HG02943 (cell line): ENCODE data around the gene NOSIP.

Source experiments
- ATAC-seq: cut with Tn5 transposase; IDR thresholded peaks from one replicate; pipeline ENCODE4 v1.9.1; 2021; ENCODE audit warnings: mild to moderate bottlenecking, low read depth, moderate library complexity; ENCODE audit not compliant: unreplicated experiment

The NOSIP gene

DNA sequence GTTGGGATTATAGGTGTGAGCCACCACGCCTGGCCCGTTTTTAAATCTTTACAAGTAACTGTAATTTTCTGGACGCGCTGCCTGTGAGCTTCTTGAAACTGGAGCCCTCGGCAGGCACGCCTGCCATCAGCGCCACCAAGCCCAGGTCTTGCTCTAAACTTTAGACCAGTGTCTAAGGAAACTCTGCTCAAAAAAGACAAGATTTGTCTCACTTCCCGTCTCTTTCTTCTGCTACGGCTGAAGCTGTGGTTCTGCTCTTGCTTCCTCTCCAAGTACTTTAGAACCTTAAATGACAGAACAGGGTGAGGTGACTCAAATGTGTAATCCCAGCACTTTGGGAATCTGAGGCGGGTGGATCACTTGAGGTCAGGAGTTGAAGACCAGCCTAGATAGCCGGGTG, 27.6 kb downstream of the NOSIP start:
- ATAC-seq, result no peak

DNA sequence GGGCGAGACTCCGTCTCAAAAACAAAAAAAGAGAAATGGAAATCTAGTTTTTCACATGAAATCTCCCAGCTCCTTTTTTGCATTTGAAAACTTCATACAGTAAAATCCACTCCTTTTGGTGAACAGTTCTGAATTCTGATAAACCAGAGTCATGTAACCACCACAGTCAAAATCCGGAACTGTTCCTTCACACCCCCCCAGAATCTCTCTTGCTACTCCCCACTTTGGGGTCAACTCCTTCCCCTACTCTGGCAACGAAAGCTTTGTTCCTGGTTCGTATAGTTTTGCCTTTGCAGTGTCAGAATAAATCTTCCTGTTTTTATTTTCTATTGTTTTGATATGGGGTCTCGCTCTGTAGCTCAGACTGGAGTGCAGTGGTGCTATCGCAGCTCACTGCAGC, 28.8 kb downstream of the NOSIP start:
- ATAC-seq, result no peak

DNA sequence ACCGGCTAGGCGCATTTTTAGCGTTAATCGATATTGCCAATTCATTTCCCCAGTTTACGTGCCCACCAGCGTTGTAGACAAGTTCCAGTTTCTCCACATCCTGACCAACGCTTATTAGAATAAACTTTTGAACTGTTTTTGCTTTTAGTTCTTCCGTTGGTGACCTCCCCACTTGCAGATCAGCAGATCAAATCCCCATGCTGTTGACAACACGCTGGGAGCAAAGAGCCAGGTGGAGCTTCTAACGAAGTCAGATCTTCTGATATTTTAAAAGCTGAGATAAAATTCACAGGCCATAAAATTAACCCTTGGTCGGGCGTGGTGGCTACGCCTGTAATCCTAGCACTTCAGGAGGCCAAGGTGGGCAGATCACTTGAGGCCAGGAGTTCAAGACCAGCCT, 31.3 kb downstream of the NOSIP start:
- no peak for ATAC-seq

DNA sequence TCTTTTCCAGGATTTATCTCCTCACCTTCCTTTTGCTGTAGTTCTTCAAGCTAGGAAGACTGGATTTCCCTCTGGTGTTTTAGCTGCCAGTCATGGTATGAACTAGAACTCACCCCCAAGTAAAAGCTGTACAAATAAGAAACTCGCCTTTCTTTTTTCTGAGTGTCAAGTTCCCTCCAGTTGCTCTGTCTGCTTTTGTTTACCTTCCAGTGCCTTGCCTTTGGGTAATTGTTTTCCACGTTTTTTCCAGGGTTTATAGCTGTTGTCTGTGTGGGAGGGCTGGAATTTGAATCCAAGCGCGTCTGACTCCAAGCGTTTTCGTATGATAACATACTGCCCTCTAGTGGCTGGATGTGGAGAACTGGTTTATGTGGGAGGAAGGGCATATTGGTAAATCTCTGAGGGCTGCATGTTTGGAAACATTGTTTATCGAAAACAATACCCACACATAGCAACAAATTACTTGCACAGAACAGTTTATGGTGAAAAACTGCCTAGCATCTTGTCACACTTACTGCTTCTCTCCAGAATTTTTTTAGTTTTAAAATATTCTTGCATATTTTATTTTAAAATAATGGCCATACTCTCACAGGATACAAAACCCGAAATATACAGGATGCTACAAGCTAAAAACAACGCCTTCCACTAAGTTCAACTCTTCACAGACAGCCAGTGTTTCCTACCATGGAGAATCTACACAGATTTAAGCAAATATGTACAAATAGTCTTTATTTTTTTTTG, 33.4 kb downstream of the NOSIP start:
- no peak for ATAC-seq

DNA sequence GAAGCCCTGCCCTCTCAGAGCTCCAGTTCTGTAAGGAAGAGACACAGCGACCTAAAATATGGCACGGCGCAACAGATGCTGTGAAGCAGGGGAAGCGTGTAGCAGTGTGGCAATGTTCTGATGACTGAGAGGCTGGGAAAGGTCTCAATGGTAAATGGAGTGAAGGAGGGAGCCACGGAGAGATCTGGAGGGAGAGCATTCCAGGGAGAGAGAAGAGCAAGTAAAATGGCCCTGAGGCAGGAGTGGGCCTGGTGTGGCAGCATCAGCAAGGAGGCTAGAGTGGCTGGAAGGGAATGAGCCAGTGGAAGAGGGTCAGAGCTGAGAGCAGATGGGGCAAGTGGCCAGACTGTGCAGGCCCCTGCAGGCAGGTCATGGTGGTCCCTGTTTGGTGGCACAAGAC, 36.2 kb downstream of the NOSIP start:
- no peak for ATAC-seq

DNA sequence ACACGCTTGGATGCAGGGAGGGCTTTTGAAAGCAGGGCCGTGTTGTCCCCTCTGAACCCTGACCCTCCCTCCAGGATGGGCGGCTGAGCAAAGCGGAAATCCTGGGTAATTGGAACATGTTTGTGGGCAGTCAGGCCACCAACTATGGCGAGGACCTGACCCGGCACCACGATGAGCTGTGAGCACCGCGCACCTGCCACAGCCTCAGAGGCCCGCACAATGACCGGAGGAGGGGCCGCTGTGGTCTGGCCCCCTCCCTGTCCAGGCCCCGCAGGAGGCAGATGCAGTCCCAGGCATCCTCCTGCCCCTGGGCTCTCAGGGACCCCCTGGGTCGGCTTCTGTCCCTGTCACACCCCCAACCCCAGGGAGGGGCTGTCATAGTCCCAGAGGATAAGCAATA, 37.3 kb downstream of the NOSIP start:
- ATAC-seq, result no peak

DNA sequence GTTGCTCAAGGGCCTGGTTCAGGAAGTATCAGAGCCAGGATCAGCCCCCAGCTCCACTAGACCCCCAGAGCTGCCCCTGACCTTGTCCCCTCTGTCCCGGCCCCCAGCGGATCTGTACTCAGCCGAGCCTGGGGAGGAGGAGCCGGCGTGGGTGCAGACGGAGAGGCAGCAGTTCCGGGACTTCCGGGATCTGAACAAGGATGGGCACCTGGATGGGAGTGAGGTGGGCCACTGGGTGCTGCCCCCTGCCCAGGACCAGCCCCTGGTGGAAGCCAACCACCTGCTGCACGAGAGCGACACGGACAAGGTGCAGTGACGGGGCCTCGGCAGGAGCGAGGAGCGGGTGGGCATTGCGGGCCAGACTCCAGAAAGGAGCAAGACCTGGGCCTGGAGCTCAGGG, 37.9 kb downstream of the NOSIP start:
- no peak for ATAC-seq

DNA sequence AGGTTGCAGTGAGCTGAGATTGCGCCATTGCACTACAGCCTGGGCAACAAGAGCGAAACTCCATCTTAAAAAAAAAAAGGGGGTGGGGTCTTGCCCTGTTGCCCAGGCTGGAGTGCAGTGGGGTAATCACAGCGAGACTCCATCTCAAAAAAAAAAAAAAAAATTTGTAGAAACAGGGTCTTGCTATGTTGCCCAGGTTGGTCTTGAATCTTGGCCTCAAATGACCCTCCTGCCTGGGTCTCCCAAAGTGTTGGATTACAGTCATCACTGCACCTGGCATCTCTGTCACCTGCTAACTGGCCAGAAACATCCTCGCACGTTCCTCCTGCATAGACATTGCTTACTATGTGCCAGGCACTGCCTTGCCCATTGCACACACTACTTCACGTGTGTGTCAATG, 38.4 kb downstream of the NOSIP start:
- no peak for ATAC-seq

DNA sequence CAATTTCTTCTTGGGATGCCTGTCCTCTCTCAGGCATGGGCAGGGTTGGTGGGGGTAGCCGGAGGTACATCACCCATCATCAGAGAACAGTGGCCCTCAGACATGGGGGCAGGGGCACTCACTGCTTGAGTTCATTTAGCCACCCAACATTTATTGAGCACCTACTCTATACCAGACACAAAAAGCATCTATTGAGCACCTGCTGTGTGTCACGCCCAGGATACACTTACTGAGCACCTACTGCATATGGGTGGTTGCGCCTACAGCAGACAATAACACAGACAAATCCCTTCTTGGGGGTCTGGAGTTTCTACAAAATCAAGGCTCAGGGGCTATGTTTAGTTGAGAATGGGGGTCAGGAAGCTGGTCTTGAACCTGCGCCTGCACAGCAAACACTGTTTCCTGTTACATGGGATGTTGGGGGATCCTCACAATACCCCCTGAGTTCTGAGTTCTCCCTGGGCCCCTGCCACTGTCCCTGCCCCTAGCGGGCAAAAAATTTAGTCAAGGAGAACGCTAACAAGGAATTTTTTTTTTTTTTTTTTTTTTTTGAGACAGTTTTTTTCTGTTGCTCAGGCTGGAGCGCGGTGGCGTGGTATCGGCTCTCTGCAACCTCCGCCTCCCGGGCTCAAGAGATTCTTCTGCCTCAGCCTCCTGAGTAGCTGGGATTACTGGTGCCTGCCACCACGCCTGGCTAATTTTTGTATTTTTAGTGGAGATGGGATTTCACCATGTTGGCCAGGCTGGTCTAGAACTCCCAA, 41.0 kb downstream of the NOSIP start:
- ATAC-seq, result no peak

DNA sequence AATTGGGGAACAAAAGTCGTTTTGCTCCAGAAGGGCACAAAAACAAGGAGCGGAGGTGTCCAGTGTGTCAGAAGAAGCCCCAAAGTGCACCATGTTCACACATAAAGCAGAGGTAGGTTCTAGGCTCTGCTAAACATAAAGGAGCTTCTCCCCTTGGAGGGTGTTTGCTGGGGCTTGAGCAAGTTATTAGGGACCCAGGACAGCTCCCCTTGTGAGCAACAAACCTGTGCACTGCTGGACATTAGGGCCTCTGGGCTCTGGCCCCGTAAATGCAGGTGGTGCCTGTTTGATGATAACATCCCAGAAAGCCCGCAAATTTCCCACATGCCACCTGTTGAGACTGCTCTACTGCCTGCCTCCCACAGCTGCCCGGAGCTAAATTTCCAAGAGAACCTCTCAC, 41.7 kb downstream of the NOSIP start:
- no peak for ATAC-seq

DNA sequence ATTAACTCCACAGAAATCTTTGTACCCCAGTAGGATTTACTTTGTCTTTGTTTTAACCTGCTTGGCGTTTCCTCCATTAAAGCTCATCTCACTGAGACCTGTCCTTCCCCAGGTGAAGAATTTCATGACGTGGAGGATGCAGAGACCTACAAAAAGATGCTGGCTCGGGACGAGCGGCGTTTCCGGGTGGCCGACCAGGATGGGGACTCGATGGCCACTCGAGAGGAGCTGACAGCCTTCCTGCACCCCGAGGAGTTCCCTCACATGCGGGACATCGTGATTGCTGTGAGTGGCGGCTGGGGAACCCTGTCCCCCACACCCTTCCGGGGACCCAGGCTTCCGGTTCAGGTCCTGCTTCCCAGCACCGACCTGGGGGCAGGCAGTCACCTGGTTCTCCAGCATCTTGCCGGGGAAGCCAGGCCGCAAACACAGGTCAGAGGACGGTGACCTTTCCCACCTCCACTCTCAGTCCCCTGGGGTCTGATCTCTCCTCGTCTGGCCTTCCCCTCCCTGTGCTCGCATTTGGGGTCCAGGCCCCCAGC, 43.4 kb downstream of the NOSIP start:
- no peak for ATAC-seq

DNA sequence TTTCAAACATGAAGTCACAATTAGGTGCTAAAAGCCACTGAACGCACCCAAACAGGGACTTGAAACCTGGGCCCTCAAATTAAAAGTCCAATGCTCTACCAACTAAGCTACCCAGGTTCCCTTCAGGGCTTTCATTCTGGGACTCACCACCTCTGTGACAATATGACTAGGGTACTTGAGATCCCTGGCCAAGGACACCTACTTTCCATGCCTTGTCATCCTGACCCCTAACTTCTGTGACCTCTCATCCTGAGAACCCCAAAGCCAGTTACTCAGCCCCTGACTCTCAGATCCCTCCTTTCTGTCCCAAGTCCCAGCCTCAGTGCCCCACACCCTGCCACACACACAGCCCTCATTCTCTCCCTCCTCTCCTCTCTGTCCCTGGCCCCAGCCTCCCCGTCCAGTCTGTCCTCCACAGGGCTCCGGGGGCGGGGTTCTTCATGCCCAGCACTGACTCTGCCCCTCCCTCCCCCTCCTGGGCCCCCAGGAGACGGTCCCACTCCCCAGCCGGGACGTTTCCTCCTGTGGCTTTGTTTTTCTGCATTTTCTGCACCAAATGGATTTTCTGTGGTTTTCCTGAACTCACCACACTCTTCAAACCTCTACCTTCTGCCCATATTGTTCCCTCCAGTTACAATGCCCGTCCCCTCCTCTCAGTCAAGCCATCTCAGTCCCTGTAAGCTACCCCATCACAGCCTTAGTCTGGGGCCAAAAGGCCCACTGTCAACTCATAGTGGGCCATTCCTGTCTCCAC, 45.5 kb downstream of the NOSIP start:
- no peak for ATAC-seq

DNA sequence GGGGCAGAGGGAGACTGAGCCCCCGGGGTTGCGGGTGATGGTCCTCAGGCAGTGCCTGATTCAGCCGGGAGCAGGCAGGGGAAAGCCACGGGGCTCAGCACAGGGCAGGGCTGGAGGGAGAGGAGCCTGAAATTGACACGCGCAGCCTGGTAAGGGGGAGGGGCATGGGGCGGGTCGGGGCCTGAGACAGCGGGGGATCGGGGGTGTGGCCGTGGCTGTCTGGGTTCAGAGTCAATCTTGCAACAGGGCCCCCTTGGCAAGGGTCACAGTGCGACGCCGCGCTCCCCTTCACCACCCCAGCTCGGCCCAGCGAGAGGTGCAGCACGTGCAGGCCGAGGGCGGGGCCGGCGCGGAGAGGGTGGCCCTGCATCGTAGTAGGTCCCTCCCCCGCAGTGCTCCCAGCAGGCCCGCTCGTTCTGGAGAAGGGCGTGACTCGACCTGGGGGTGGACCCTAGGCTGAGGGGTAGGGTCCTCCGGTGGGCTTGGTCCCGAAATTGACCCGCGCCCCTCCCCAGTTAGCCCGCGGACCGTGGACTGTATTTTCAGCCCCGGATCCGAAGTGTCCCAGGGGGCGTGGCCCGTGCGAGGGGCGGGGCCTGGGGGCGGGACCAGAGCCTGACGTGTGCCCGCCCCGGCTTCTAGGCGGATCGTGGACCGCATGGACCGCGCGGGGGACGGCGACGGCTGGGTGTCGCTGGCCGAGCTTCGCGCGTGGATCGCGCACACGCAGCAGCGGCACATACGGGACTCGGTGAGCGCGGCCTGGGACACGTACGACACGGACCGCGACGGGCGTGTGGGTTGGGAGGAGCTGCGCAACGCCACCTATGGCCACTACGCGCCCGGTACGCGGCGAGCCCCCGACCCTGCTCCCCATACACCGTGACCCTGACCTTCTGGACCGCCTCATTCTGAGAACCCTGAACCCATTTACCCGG, 46.5 kb downstream of the NOSIP start:
- no peak for ATAC-seq

DNA sequence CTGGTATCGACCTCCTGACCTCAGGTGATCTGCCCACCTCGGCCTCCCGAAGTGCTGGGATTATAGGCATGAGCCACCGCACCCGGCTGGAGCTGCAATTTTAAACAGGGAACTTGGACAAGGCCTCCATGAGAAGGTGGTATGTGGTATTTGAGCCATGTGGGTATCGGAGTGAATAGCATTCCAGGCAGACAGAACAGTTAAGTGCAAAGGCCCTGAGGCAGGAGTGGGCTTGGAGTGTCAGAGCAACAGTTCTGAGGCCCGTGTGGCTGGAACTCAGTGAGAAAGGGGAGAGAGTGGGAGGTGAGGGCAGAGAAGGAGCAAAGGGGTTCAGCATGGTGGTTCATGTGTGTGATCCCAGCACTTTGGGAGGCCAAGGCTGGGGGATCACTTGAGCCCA, 49.6 kb downstream of the NOSIP start:
- ATAC-seq, result no peak

DNA sequence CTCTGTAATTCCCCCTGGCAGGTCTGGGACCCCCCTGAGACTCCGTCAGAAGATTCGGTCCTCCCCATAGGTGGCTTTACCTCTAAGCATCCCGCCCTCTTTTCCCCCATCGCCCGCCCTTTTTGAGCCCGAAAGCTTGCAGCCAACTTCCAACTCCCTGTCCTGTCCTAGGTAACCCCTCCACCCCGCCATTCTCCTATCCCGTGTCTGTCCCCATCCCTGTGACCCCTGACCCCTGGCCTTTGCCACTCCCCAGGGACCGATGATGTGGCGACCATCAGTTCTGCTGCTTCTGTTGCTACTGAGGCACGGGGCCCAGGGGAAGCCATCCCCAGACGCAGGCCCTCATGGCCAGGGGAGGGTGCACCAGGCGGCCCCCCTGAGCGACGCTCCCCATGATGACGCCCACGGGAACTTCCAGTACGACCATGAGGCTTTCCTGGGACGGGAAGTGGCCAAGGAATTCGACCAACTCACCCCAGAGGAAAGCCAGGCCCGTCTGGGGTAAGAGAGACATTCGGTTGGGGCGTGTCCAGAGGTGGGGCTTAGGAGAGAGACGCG, 52.1 kb downstream of the NOSIP start:
- no peak for ATAC-seq

DNA sequence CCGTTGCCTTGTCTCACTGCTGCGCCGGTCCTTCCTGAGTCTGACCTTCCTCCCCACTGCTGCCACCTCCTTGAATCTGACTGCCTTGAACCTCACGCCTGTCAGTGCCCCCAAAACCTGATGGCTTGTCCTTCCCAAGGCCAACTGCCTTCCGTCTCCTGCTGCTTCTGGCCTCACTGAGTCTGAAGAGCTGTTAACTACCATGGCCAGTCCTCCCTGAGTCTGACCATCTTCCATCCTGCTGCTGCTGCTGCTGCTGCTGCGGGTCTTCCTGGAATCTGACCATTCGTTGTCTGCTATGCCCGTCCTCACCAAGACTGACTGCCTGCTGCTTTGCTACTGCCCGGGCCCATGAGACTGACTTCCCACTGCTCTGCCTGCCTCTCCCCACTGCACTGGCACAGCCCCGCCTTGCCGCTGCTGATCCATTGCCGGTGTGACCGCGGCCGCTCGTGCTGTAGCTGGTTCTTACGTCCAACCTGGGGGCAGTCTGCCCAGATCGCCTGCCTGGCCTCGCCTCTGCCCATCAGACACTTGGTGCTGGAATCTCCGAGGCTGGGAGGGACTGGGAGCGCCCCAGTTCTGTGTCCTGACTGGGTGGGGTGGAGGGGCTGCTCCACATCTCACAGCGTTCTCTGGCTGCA, 55.4 kb downstream of the NOSIP start:
- no peak for ATAC-seq

DNA sequence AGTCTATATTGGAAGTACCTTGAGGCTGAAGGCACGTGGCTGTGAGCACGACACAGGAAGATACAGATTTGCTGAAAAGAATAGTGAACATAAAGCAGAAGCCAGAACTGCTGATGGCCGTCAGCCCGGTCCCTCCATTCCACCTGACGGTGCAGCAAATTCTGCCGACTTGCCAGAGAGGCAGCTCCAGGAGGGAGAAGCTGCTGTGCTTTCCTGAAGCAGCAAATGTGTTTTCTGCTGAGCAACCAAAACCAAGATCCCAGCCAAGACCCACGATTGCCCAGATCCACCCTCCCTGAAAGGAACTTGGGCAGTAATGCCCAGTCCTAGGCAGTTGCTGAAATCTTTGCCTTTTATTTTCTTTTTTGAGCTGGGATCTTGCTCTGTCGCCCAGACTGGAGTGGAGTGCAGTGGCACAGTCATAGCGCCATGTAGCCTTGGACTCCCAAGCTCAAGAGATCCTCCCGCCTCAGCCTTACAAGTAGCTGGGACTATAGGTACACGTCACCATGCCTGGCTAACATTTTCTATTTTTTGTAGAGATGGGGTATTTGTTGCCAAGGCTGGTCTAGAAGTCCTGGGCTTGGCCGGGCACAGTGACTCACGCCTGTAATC, 59.5 kb downstream of the NOSIP start:
- ATAC-seq, result no peak

DNA sequence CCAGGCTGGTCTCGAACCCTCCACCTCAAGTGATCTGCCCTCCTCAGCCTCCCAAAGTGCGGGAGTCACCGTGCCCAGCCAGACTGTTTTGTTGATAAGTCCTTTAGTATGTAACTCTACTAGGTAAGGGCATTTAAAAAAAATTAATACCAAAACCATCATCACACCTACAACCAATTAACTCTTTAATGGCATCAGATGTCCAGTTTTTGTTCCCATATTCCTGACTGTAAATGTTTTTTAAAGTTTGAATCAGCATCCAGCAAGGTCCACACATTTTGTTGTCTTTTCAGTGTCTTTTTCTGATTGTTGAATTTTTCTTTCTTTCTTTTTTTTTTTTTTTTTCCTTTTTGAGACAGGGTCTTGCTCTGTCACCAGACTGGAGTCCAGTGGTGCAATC, 62.3 kb downstream of the NOSIP start:
- no peak for ATAC-seq

DNA sequence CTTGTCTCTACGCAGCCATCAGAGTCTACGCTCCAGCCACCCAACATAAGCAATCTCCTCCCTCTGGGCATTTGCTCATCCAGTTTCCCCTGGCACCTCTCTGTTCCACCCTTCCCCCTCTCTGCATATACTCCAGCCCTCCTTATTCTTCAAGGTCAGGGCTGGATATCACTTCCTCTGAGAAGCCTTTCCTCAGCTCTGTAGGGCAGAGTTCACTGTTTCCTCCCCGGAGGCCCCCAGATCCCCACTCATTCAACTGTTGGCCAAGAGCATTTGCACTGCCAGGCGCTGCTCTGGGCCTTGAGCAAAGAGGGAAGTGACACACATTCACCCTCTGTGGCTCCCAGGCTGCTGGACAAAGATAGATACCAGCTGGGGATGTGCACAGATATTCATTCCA, 64.6 kb downstream of the NOSIP start:
- ATAC-seq, result no peak
